Hematopoietic multipotent progenitor cell (in vitro differentiated cells): Measurements from ENCODE around the gene TAS2R43. TPM values are rescaled to one million over a fixed set of nuclear protein-coding genes. Genes with fewer than 3 reads are reported as not detected.
"Not testable (repeated sequence)": the region's sequence is repeated elsewhere in the genome, so short reads cannot be mapped to it uniquely, and the experiment has no call there.

Source experiments
- DNase-seq, 3 donors: peaks; one replicate each; pipeline ENCODE4 v3.0.0-alpha.2; 2011 to 2015; ENCODE audit warnings: low read depth in 2 of 3, low spot score in 2 of 3
- small RNA-seq: library from RNA; depleted of rRNA; stranded (forward); fragments of <200 nt; gene quantifications from one replicate; pipeline ENCODE3, GENCODE V24; 2012
- total RNA-seq: library from RNA; depleted of rRNA; stranded (reverse); fragments of >200 nt; gene quantifications from one replicate; pipeline ENCODE4 v1.2.3, GENCODE V29; 2012

The TAS2R43 gene
- total RNA-seq, 1 donor: 5.4 TPM

GRCh38 chr12:11062194-11062593, 29.9 kb downstream of the TAS2R43 start, which contains the start of gene TAS2R46:
Gene TAS2R46 (minus strand): TSS chr12:11062294. CDS start chr12:11062294, 0 bp downstream.
- not testable (repeated sequence) for DNase-seq

- DNase-seq: no peak
Measured at GRCh38 chr12:11059784-11060183, 32.3 kb downstream of the TAS2R43 start.

- no peak for DNase-seq
Measured at GRCh38 chr12:11059041-11059440, 33.1 kb downstream of the TAS2R43 start.

GRCh38 chr12:11055306-11055705, 36.8 kb downstream of the TAS2R43 start:
- DNase-seq: no peak

- DNase-seq: not testable (repeated sequence)
Measured at GRCh38 chr12:11049806-11050531, 42.1 kb downstream of the TAS2R43 start.

GRCh38 chr12:11041366-11041765, 50.7 kb downstream of the TAS2R43 start:
- DNase-seq: not testable (repeated sequence)

Small RNA genes lying within 50 kb of the gene (small RNA-seq; reads per million reads assigned to genes)
- gene AC018630.1: not detected

Other genes with a start within 250 kb of the TAS2R43 start
- 1.1 TPM for gene PRR4, start 242.8 kb downstream of the TAS2R43 start, total RNA-seq
- 34.7 TPM for gene PRH1, start 208.1 kb downstream of the TAS2R43 start, total RNA-seq
- gene TAS2R13, start 182.8 kb downstream of the TAS2R43 start, total RNA-seq: 1.3 TPM
- not detected for gene PRH2, start 163.1 kb downstream of the TAS2R43 start, total RNA-seq
- gene TAS2R14, start 153.1 kb downstream of the TAS2R43 start, total RNA-seq: 1.9 TPM
- gene TAS2R50, start 105.4 kb downstream of the TAS2R43 start, total RNA-seq: 2.7 TPM
- gene TAS2R20, start 94.0 kb downstream of the TAS2R43 start, total RNA-seq: 2.4 TPM
- gene TAS2R19, start 69.7 kb downstream of the TAS2R43 start, total RNA-seq: 5.4 TPM
- 5.1 TPM for gene TAS2R31, start 60.9 kb downstream of the TAS2R43 start, total RNA-seq
- gene TAS2R46, start 30.0 kb downstream of the TAS2R43 start, total RNA-seq: 4.8 TPM
- gene TAS2R30, start 42.3 kb upstream of the TAS2R43 start, total RNA-seq: 7.8 TPM
- gene SMIM10L1, start 78.9 kb upstream of the TAS2R43 start, total RNA-seq: 9.2 TPM
- not detected for gene TAS2R42, start 94.6 kb upstream of the TAS2R43 start, total RNA-seq
- not detected for gene PRB3, start 177.4 kb upstream of the TAS2R43 start, total RNA-seq
- gene PRB4, start 218.1 kb upstream of the TAS2R43 start, total RNA-seq: not detected